Measurements from ENCODE around the gene PFKL.

The PFKL gene

GRCh38 chr21:44267655-44268142 lies 32.2 kb upstream of the PFKL start:
- Histone ChIP-seq H3K36me3 (replicated peaks; ENCODE audit: insufficient read depth, low read length) (no peaks in the 10 kb centered on the region), H4K20me1 (ENCODE audit: insufficient read depth, low read length) (no peaks in the 10 kb centered on the region), H2AFZ (ENCODE audit: low read length) (peak overlapping the region; percentile 11), H3K27ac (ENCODE audit: low read length) (no peak overlapping the region), H3K4me1 (ENCODE audit: low read length) (no peaks in the 10 kb centered on the region), H3K79me2 (ENCODE audit: low read length) (no peaks in the 10 kb centered on the region), H3K4me3 (ENCODE audit: low read length) (no peak overlapping the region), H3F3A (ENCODE audit: insufficient read depth, low read length) (no peaks in the 10 kb centered on the region), H3K4me2 (ENCODE audit: low read depth, low read length) (peak overlapping the region; percentile 31; the same call in 1 of the 2 replicates), H3K9ac (ENCODE audit: low read length) (no peak overlapping the region), H3K9me3 (replicated peaks; ENCODE audit: insufficient read depth, low read length) (no peaks in the 10 kb centered on the region), H3K9me2 (replicated peaks; ENCODE audit: insufficient read depth, low read length) (no peaks in the 10 kb centered on the region), H3K27me3 (replicated peaks; ENCODE audit: insufficient read depth, low read length) (peaks cover 19% of the 10 kb centered on the region)
- TF ChIP-seq EZH2 (optimal IDR thresholded peaks at IDR 0.05; ENCODE audit: low read depth, low read length) (no peak), CTCF (IDR thresholded peaks at IDR 0.05; ENCODE audit: low read length) (peak; percentile 87), EZH2phosphoT487 (IDR thresholded peaks at IDR 0.05; ENCODE audit: low read length) (no peak)
- DNase-seq: peak; percentile 88

- Histone ChIP-seq H3K36me3 (replicated peaks; ENCODE audit: insufficient read depth, low read length) (no peaks in the 10 kb centered on the region), H3K27me3 (replicated peaks; ENCODE audit: insufficient read depth, low read length) (peaks cover 23% of the 10 kb centered on the region), H4K20me1 (ENCODE audit: insufficient read depth, low read length) (no peaks in the 10 kb centered on the region), H3K79me2 (ENCODE audit: low read length) (no peaks in the 10 kb centered on the region), H3F3A (ENCODE audit: insufficient read depth, low read length) (no peaks in the 10 kb centered on the region), H3K9me3 (replicated peaks; ENCODE audit: insufficient read depth, low read length) (no peaks in the 10 kb centered on the region), H3K4me1 (ENCODE audit: low read length) (no peaks in the 10 kb centered on the region), H3K9me2 (replicated peaks; ENCODE audit: insufficient read depth, low read length) (no peaks in the 10 kb centered on the region), H3K9ac (ENCODE audit: low read length) (no peak overlapping the region), H2AFZ (ENCODE audit: low read length) (no peak overlapping the region), H3K4me2 (ENCODE audit: low read depth, low read length) (no peak overlapping the region), H3K27ac (ENCODE audit: low read length) (no peak overlapping the region), H3K4me3 (ENCODE audit: low read length) (no peak overlapping the region)
- no peak for TF ChIP-seq CTCF (IDR thresholded peaks at IDR 0.05; ENCODE audit: low read length)
- no peak for TF ChIP-seq EZH2phosphoT487 (IDR thresholded peaks at IDR 0.05; ENCODE audit: low read length)
- no peak for TF ChIP-seq EZH2 (optimal IDR thresholded peaks at IDR 0.05; ENCODE audit: low read depth, low read length)
- DNase-seq: no peak
Measured at GRCh38 chr21:44269090-44269489, 30.8 kb upstream of the PFKL start.

- H3K4me2 ChIP-seq (ENCODE audit: low read depth, low read length): no peak overlapping the region
- peaks cover 28% of the 10 kb centered on the region for H3K27me3 ChIP-seq (replicated peaks; ENCODE audit: insufficient read depth, low read length)
- TF ChIP-seq EZH2 (optimal IDR thresholded peaks at IDR 0.05; ENCODE audit: low read depth, low read length) (no peak), CTCF (IDR thresholded peaks at IDR 0.05; ENCODE audit: low read length) (no peak), EZH2phosphoT487 (IDR thresholded peaks at IDR 0.05; ENCODE audit: low read length) (no peak)
- no peak for DNase-seq
- no peaks in the 10 kb centered on the region for H3K9me3 ChIP-seq (replicated peaks; ENCODE audit: insufficient read depth, low read length)
- H3K4me1 ChIP-seq (ENCODE audit: low read length): no peaks in the 10 kb centered on the region
- H3K27ac ChIP-seq (ENCODE audit: low read length): no peak overlapping the region
- H3K9me2 ChIP-seq (replicated peaks; ENCODE audit: insufficient read depth, low read length): no peaks in the 10 kb centered on the region
- no peaks in the 10 kb centered on the region for H3K36me3 ChIP-seq (replicated peaks; ENCODE audit: insufficient read depth, low read length)
- no peak overlapping the region for H3K4me3 ChIP-seq (ENCODE audit: low read length)
- H3F3A ChIP-seq (ENCODE audit: insufficient read depth, low read length): no peaks in the 10 kb centered on the region
- H4K20me1 ChIP-seq (ENCODE audit: insufficient read depth, low read length): no peaks in the 10 kb centered on the region
- no peak overlapping the region for H2AFZ ChIP-seq (ENCODE audit: low read length)
- no peaks in the 10 kb centered on the region for H3K79me2 ChIP-seq (ENCODE audit: low read length)
- no peak overlapping the region for H3K9ac ChIP-seq (ENCODE audit: low read length)
Measured at GRCh38 chr21:44271558-44272283, 28.1 kb upstream of the PFKL start.

Data from MM.1S (cell line).